Psoas muscle (tissue), 8 donors: Measurements from ENCODE around the gene FERMT3. TPM values are rescaled to one million over a fixed set of nuclear protein-coding genes. Genes with fewer than 3 reads are reported as not detected.

Source experiments
- ATAC-seq, 4 donors: fragments of 200-7000 bp; cut with Tn5 transposase; one replicate each; pipeline ENCODE4 v1.9.1; 2020; ENCODE audit warnings: moderate library complexity in 3 of 4, mild to moderate bottlenecking in 2 of 4
- DNase-seq, 2 donors: peaks; one replicate each; pipeline ENCODE4 v3.0.0-alpha.2; 2020
- H3K27ac ChIP-seq: fragments of 200-600 bp; one replicate; pipeline ENCODE4 v1.8.0; 2022
- H3K27me3 ChIP-seq, 3 donors: fragments of 200-600 bp in 1 of 3; one replicate each; pipeline versions ENCODE4 v1.6.1 to v1.8.0; 2013 to 2022; ENCODE audit warnings: low read length in 2 of 3, mild to moderate bottlenecking in 2 of 3, moderate library complexity in 1 of 3; ENCODE audit not compliant: insufficient read depth in 3 of 3
- H3K36me3 ChIP-seq, 2 donors: fragments of 200-600 bp in 1 of 2; one replicate each; pipeline versions ENCODE4 v1.6.1 to v1.8.0; 2013 to 2022; ENCODE audit warnings: low read depth in 1 of 2, mild to moderate bottlenecking in 1 of 2, moderate library complexity in 1 of 2; ENCODE audit not compliant: insufficient read depth in 1 of 2
- H3K4me1 ChIP-seq: fragments of 200-600 bp; one replicate; pipeline ENCODE4 v1.8.0; 2022
- H3K4me3 ChIP-seq: fragments of 200-600 bp; one replicate; pipeline ENCODE4 v1.8.0; 2022; ENCODE audit warnings: mild to moderate bottlenecking
- H3K9me3 ChIP-seq: fragments of 200-600 bp; one replicate; pipeline ENCODE4 v1.8.0; 2022
- WGBS, 3 donors: extraction: QIAGEN DNeasy Blood & Tissue Kit; methylation state at CpG; one replicate each; pipeline versions ENCODE4 v1.1.6 to v1.1.7; 2013; 5-methylcytosine and 5-hydroxymethylcytosine counted together
- intact Hi-C, 2 donors: fragments of 100-400 bp; cut with DNase I; formaldehyde crosslinking; loops; one replicate each; pipeline versions ENCODE4 v1.11.0 to v1.14.2; 2022
- polyA plus RNA-seq, 3 donors: library from polyadenylated mRNA; stranded (reverse); fragments of 200-250 nt; gene quantifications; one replicate each; pipeline ENCODE4 v1.2.3, GENCODE V29; 2013
- total RNA-seq, 4 donors: library from RNA; stranded (reverse); fragmentation: NEBNext Ultra II Directional in 2 of 4; extraction: Animal tissue kit (Norgen Biotek cat#: 25700) in 2 of 4; gene quantifications; one replicate each; pipeline versions ENCODE4 v1.2.1 to v1.2.4, GENCODE V29; 2021 to 2023
- TF ChIP-seq, protein P1 (sequence below): fragments of 200-600 bp; IDR thresholded peaks from one replicate; pipeline ENCODE4 v1.8.0; 2022; ENCODE audit warnings: antibody characterized with exemption
- donor health status: healthy with polysubstance abuse.
- donor health status: DM: no; HTN: no; CAD: no; lungs with moderate emphysema.
- donor health status: Bipolar disorder and iron deficiency.
- donor health status: healthy.
- donor health status: DM: yes; HTN: yes; CAD: no.
- donor health status: DM: no; HTN: no; CAD: no.
- donor health status: DM: no; HTN: no; CAD: no.
- donor health status: DM: yes; HTN: yes; CAD: no.

Gene FERMT3
- total and polyA plus RNA-seq, 7 donors, result 2.5 to 11.7 (median 6.7) TPM

DNA sequence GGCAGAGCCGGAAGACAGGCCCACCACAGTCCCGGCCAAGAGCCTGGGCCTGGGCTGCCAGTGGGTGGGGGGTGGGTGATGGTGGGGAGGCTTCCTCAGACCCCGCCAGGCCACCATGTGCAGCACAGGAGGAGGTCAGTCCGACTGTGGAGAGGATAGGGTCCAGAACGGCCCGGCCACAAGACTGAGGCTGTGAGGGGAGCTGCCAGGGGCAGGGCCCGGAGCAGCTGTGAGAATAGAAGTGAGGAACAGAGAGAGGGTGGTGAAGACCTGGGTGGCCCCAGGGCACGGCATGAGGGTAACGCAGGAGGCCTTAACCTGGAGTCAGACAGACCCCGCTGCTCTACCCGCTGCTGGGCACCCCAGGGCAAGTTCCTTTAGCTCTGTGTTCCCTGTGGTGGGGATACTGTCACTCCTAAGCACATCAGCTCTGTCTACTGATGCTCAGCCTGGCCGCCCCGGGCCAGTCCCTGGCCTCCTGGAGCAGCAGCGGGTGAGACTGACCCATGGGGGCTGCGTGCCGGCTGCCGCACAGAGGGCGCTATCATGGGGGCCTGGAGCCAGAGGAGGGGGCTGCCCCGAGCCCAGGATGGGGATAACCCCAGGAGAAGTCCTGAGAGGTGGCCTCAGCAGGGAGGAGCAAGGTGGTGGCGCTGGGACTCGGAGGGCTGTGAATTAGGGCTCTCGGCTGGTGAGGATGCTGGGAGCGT lies 1.7 kb downstream of the FERMT3 start:
- ATAC-seq (peak in 1 of 4 donors; percentile 1), DNase-seq (no peak)
- intact Hi-C loops, result loop anchor here in 1 of 2 donors (5.0 kb wide), 1 partner anchor 94 kb away; the partner anchor contains the start of gene CATSPERZ
- 62 to 73% (median 69%) methylated on average over 23 of the region's 23 CpGs for WGBS, 3 donors
- no peaks in the 10 kb centered on the region for H3K27me3 ChIP-seq
- peaks cover 11% of the 10 kb centered on the region for H3K4me1 ChIP-seq
- peak overlapping the region; percentile 71 for H3K27ac ChIP-seq
- peaks cover 3 to 50% of the 10 kb centered on the region in 2 donors for H3K36me3 ChIP-seq
- TF ChIP-seq, protein P1, sequence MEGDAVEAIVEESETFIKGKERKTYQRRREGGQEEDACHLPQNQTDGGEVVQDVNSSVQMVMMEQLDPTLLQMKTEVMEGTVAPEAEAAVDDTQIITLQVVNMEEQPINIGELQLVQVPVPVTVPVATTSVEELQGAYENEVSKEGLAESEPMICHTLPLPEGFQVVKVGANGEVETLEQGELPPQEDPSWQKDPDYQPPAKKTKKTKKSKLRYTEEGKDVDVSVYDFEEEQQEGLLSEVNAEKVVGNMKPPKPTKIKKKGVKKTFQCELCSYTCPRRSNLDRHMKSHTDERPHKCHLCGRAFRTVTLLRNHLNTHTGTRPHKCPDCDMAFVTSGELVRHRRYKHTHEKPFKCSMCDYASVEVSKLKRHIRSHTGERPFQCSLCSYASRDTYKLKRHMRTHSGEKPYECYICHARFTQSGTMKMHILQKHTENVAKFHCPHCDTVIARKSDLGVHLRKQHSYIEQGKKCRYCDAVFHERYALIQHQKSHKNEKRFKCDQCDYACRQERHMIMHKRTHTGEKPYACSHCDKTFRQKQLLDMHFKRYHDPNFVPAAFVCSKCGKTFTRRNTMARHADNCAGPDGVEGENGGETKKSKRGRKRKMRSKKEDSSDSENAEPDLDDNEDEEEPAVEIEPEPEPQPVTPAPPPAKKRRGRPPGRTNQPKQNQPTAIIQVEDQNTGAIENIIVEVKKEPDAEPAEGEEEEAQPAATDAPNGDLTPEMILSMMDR, result no peak
- H3K4me3 ChIP-seq, result peak overlapping the region; percentile 58
- H3K9me3 ChIP-seq, result no peaks in the 10 kb centered on the region

DNA sequence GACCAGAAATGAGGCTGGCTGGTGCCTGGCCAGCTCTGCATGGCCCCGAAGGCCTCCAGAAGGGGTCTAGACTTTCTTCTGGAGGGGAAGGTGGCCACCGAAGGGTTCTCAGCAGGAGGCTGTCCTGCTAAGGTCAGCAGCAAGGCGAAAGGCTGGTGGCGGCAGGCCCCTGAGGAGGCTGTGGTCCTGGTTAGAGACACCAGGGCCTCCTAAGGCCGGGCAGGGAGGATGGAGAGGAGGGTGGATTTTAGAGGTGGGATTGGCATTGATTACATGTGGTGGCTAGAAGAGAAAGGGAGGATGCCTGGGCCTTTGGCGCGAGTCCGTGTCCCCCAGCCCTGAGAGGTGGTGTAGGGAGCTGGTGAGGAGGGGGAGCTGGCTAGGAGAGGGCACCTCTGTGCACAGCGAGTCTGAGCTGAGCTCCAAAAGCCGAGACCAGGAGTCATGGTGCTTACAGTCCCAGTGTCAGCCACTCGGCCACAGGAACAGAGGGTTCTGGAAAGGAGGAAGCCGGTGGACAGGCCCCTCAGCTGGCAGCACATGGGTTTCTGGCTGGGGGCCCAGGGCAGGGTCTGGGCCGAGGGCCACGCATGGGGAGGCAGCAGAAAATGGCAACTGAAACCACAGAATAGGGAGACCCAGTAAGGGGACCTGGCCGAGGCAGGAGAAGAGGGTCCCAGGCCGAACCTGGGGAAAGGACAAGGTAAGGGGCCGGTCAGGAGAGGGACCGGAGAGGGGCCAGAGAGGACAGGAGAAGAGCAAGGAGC lies 2.5 kb downstream of the FERMT3 start:
- Histone ChIP-seq H3K27ac (no peak overlapping the region), H3K27me3 (no peaks in the 10 kb centered on the region), H3K4me1 (peaks cover 11% of the 10 kb centered on the region), H3K36me3 (peaks cover 3 to 43% of the 10 kb centered on the region in 2 donors), H3K4me3 (peak overlapping the region; percentile 58), H3K9me3 (no peaks in the 10 kb centered on the region)
- no peak for ATAC-seq
- intact Hi-C loops, result loop anchor here in 1 of 2 donors (5.0 kb wide), 1 partner anchor 93 kb away; the partner anchor contains the start of gene CATSPERZ
- TF ChIP-seq, protein P1, result no peak
- 73 to 81% (median 78%) methylated on average over 18 of the region's 18 CpGs for whole genome bisulfite sequencing, 3 donors
- DNase-seq, result no peak

DNA sequence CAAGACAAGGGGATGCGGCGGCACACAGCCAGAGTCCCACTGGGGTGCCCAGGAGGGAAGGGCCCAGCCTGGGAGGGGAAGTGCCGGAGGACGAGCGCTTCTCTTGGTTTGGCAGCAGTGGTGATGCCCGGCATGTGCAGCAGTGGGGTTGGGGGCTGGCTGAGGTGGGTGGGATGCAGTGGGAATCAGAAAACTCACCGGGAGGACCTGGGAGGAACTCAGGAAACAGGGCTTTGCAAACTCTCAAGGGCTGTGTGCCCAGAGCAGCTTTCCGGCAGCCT lies 3.0 kb downstream of the FERMT3 start:
- ATAC-seq (no peak), DNase-seq (no peak)
- 80 to 88% (median 85%) methylated on average over 8 of the region's 8 CpGs for WGBS, 3 donors
- Histone ChIP-seq H3K9me3 (no peaks in the 10 kb centered on the region), H3K27ac (no peak overlapping the region), H3K4me1 (peaks cover 6% of the 10 kb centered on the region), H3K4me3 (no peak overlapping the region), H3K27me3 (no peaks in the 10 kb centered on the region), H3K36me3 (peaks cover 0 to 43% of the 10 kb centered on the region in 2 donors)
- TF ChIP-seq, protein P1, result no peak
- intact Hi-C loops, result loop anchor here in 1 of 2 donors (5.0 kb wide), 1 partner anchor 93 kb away; the partner anchor contains the start of gene CATSPERZ

DNA sequence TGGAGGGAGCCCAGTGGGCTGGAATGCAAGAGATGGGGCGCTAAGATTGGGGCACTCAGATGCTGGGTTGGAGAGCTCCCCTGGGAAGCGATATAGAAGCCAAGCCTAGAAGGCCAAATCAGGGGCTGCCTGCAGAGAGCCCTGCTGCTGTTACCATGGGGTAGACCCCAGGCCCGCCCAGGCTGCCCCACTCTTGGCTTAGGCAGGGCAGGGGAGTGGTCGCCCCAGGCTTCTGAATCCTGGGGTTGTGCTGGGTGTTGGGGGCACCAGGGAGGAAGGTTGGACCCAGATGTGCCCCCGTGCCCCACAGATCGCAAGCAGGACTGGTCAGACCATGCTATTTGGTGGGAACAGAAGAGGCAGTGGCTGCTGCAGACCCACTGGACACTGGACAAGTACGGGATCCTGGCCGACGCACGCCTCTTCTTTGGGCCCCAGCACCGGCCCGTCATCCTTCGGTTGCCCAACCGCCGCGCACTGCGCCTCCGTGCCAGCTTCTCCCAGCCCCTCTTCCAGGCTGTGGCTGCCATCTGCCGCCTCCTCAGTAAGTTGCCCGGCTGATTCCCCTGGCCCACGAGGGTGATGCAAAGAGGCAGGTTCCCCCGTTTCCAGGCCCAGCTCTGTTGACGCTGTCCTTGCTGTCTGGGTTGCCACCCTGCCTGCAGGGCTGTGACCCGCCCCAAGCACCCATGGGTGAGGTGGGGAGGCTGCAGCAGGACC lies 3.9 kb downstream of the FERMT3 start:
- DNase-seq, result no peak
- TF ChIP-seq, protein P1, result no peak
- Histone ChIP-seq H3K9me3 (no peaks in the 10 kb centered on the region), H3K4me3 (no peak overlapping the region), H3K27me3 (no peaks in the 10 kb centered on the region), H3K27ac (no peak overlapping the region), H3K4me1 (no peaks in the 10 kb centered on the region), H3K36me3 (peaks cover 0 to 36% of the 10 kb centered on the region in 2 donors)
- intact Hi-C loops, result no loop called here
- no peak for ATAC-seq
- 90 to 94% (median 91%) methylated on average over 18 to 24 of the region's 24 CpGs for WGBS, 3 donors
